Activated CD8-positive, alpha-beta memory T cell treated with anti-CD3 and anti-CD28 coated beads, Interleukin-2, amount 50 U/mL, for 48 hours (primary cell): Measurements from ENCODE around the gene CYB561D1.

Source experiments
- DNase-seq: peaks from one replicate; pipeline ENCODE4 v3.0.0-alpha.2; 2020

Gene CYB561D1

GRCh38 chr1:109531826-109532364 is 38.0 kb downstream of the CYB561D1 start:
- DNase-seq = no peak

- DNase-seq = peak; percentile 98
Observed at GRCh38 chr1:109532365-109533136, 38.7 kb downstream of the CYB561D1 start.

DNA sequence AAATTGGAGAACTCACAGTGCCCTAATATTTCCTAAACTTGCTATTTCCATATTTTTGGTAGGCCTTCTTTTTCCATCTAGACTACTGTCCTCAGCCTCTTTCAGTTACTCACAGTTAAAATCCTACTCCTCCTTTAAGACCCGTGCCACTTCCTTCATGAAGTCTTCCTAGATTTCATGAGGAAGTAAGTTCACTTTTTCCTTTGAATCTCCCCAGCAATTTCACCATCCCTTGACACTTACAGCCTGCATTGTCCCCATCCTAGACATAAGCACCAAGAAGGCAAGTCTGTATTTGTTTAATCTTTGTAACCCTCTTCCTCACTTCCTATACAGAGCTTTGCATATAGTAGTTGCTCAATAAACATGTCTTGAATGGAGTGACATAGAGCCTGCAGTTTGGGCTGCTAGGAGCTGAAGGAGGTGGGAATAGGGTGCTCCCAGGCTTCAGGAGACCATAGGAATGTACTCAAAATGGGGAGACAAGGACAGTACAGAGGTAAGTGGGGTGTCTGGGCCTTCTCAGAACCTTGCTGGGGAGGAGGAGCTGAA is 40.5 kb downstream of the CYB561D1 start:
- DNase-seq = no peak

- no peak for DNase-seq
Observed at GRCh38 chr1:109535481-109535880, 41.6 kb downstream of the CYB561D1 start.

DNA sequence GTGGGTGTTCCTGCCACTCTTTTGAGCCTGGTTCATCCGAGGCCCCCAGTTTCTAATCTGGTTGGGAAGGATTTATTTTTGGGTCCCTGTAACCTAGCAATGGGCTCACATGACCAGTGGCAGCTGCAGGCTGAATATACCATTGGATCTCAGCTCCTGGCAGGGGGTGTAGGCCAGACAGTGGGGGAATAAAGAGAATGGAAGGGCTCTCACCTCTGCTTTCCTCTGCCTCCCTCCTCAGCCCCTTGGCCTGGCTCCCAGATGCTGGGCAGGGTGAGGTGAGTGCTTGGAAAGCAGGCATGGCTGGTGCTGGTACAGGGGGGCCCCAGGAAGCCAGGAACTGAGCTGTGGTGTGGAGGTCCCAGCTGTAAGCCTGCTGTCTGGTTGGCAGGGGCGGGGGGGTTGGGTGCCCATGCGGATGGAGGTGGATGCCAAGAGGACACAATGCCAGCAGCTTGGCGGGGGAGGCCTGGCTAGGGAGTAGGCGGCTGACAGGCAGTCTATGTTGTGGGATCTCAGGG is 42.1 kb downstream of the CYB561D1 start:
- no peak for DNase-seq

DNA sequence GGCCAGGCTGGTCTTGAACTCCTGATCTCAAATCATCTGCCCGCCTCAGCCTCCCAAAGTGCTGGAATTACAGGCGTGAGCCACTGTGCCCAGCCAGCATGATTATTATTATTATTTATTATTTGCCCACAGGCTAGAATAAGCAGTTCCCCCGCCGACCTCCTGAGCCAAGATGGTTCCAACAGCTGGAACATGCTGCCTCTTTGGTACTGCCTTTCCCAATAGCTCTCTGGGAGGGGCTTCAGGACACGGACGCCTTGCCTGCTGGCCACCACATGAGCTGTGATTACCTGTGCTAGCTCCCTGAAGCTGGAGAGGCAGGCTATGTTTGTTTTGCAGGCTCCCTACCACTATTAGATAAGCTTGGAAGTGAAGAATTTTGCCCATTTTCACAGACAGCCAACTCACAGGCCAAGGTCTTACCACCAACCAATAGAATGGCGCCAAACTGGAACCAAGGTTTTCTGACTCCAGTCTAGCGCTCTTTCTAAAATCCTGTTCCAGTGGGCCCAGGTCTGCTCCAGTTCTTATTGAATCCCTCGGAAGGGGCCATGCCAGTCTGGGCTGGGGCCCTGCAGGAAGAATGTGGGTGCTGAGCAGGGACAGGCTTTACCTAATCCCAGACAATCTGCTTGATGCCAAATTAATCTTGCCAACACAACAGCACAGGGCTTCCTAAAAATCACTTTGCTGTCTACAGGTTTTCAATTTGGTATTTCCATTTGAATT is 43.7 kb downstream of the CYB561D1 start:
- DNase-seq = no peak

DNA sequence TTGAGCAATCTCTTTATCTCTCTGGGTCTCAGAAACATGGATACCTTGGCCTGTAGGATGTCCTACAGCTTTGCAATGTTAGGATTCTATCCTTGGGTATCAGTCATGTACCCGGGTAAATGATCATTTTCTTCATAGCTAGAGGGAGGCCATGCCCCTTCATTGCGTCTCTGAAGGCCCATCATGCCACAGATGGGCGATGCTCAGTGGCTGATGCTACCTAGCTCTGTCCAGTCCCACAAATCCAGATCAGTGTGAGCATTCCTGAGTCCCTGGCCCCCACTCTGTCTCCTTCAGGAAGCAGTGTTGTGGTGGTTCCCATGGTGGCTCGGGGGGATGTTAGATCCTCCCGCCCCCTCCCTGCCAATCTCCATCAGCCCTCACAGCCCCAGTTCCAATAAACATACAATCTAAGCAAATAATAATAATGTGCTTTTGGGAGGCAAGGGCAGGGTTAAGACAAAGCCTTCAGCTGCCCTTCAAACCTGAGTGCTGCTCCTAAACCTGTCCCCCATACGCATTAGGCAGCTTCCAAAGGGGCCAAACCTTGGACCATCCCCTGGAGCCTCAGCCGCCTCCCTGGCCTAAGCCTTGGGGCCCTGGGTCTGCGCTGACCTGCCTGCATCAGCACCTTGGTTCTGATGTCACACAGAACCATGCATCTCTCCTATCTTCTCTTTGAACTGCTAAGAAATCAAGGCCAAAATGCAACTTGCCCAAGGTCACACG is 45.1 kb downstream of the CYB561D1 start:
- no peak for DNase-seq

- no peak for DNase-seq
Observed at GRCh38 chr1:109539676-109540075, 45.8 kb downstream of the CYB561D1 start, which contains the start of gene GPR61. TSS of gene GPR61 (plus strand) at chr1:109539872. CDS start at chr1:109543023, 3,151 bp downstream.

DNA sequence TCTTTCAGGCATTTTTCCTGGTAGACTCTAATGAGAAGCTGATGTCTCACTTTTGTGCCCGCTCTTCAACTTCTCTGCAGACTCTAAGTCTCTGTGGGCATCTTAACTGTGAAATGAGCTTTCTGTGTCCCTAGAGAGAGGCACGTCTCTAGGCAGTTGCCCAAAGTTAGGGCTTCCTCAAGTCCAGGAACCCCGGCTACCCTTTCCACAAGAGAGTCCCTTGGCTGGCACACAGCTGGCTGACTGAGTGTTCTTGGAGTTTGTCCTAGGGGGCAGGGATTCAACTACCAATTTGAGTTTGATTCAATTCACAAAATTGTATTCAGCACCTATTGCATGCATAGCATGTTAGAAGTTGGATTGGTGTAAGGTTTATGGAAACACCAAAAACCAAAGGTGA is 47.2 kb downstream of the CYB561D1 start:
- no peak for DNase-seq

- no peak for DNase-seq
Observed at GRCh38 chr1:109542657-109543056, 48.8 kb downstream of the CYB561D1 start.

DNA sequence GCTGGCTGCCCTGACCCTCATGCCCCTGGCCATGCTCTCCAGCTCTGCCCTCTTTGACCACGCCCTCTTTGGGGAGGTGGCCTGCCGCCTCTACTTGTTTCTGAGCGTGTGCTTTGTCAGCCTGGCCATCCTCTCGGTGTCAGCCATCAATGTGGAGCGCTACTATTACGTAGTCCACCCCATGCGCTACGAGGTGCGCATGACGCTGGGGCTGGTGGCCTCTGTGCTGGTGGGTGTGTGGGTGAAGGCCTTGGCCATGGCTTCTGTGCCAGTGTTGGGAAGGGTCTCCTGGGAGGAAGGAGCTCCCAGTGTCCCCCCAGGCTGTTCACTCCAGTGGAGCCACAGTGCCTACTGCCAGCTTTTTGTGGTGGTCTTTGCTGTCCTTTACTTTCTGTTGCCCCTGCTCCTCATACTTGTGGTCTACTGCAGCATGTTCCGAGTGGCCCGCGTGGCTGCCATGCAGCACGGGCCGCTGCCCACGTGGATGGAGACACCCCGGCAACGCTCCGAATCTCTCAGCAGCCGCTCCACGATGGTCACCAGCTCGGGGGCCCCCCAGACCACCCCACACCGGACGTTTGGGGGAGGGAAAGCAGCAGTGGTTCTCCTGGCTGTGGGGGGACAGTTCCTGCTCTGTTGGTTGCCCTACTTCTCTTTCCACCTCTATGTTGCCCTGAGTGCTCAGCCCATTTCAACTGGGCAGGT is 49.5 kb downstream of the CYB561D1 start:
- no peak for DNase-seq

DNA sequence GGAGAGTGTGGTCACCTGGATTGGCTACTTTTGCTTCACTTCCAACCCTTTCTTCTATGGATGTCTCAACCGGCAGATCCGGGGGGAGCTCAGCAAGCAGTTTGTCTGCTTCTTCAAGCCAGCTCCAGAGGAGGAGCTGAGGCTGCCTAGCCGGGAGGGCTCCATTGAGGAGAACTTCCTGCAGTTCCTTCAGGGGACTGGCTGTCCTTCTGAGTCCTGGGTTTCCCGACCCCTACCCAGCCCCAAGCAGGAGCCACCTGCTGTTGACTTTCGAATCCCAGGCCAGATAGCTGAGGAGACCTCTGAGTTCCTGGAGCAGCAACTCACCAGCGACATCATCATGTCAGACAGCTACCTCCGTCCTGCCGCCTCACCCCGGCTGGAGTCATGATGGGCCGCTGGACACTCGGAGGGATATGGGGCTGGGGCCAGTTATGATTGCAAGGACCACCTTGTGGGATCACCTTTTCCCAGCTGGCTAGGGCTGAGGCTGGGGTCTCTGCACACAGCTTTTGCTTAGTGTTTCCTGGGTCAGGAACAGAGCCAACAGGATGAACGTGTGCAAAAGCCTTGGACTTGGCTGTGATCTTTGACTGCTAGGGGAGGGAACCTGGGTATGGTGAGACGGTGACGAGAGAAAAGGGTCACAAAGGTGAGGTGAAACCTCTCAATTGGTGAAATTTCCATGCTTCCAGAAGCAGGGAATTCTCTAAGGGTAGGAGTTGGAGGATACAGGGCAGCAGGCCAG is 50.3 kb downstream of the CYB561D1 start:
- DNase-seq = no peak

- DNase-seq = peak; percentile 88
Observed at GRCh38 chr1:109546311-109547109, 52.6 kb downstream of the CYB561D1 start.

- DNase-seq = peak; percentile 64
Observed at GRCh38 chr1:109547463-109548320, 53.8 kb downstream of the CYB561D1 start.

- peak; percentile 94 for DNase-seq
Observed at GRCh38 chr1:109548321-109549267, 54.7 kb downstream of the CYB561D1 start, which contains the start of gene GNAI3. TSS of gene GNAI3 (plus strand) at chr1:109548615. CDS start at chr1:109548721, 106 bp downstream.
